GM12878 (cell line): ENCODE measurements around the gene RGL1. TPM values are rescaled to one million over a fixed set of nuclear protein-coding genes. Genes with fewer than 3 reads are reported as not detected.

Experiments
- ATAC-seq: fragments of 200-7000 bp; cut with Tn5 transposase; 3 replicates; pipeline ENCODE4 v1.9.1; 2020; ENCODE audit warnings: mild to moderate bottlenecking, moderate library complexity
- BruUV-seq: library from RNA; stranded (reverse); fragments of 400-500 nt; replicated peaks from 2 replicates; lab custom pipeline; 2021; lab: Mats Ljungman, UMichigan
- CTCF ChIA-PET: fragments of 300-600 bp; sonication (Branson Sonifier 250); formaldehyde crosslinking; extraction: SDS; loops from one replicate; lab custom pipeline; 2021; ENCODE audit warnings: inconsistent platforms; lab: Yijun Ruan, JAX
- POLR2A ChIA-PET: fragments of 350-600 bp; formaldehyde crosslinking; extraction: SDS; loops from one replicate; lab custom pipeline; 2021; ENCODE audit warnings: inconsistent platforms; lab: Charles Lee
- RAD21 ChIA-PET: fragments of 300-600 bp; sonication (Branson Sonifier 250); formaldehyde crosslinking; loops from one replicate; lab custom pipeline; 2023; ENCODE audit warnings: antibody characterized with exemption; ENCODE audit not compliant: unreplicated experiment; lab: Charles Lee
- SMC1A ChIA-PET: fragments of 300-600 bp; sonication (Branson Sonifier 250); formaldehyde crosslinking; loops from one replicate; lab custom pipeline; 2023; ENCODE audit not compliant: unreplicated experiment, uncharacterized antibody; lab: Charles Lee
- DNase-seq: peaks from one replicate; pipeline ENCODE4 v3.0.0-alpha.2; 2011; ENCODE audit warnings: low read depth, low spot score
- FAIRE-seq: peaks from 3 replicates; lab custom pipeline; 2011; peaks lifted over from hg19 to GRCh38; lab: Jason Lieb, UNC
- H2AFZ ChIP-seq: 2 replicates; pipeline ENCODE4 v1.6.0; 2011; ENCODE audit warnings: low read depth, low read length, control low read depth; ENCODE audit not compliant: control insufficient read depth
- H3K27ac ChIP-seq: 2 replicates; pipeline ENCODE4 v1.5.1; 2011; ENCODE audit warnings: control low read depth; ENCODE audit not compliant: control insufficient read depth, insufficient read depth
- H3K27me3 ChIP-seq, 2 experiments: replicated peaks in 1 of 2; 2 replicates each; pipeline versions ENCODE4 v1.6.0 to v1.6.1; 2011; ENCODE audit warnings: low read length in 1 of 2; ENCODE audit not compliant: control insufficient read depth in 2 of 2, insufficient read depth in 2 of 2
- H3K36me3 ChIP-seq, 2 experiments: 2 replicates each; pipeline ENCODE4 v1.5.1; 2011; ENCODE audit warnings: low read length in 1 of 2; ENCODE audit not compliant: control insufficient read depth in 2 of 2, insufficient read depth in 2 of 2
- H3K4me1 ChIP-seq: 2 replicates; pipeline ENCODE4 v1.6.1; 2011; ENCODE audit warnings: mild to moderate bottlenecking, low read length, moderate library complexity, mixed read lengths; ENCODE audit not compliant: control insufficient read depth, insufficient read depth
- H3K4me2 ChIP-seq: 2 replicates; pipeline ENCODE4 v1.6.0; 2011; ENCODE audit warnings: control low read depth; ENCODE audit not compliant: control insufficient read depth, insufficient read depth
- H3K4me3 ChIP-seq: fragments of 200-600 bp; sonication (generic); 2 replicates; pipeline ENCODE4 v1.5.1; 2016
- H3K79me2 ChIP-seq: 2 replicates; pipeline ENCODE4 v1.6.0; 2011; ENCODE audit warnings: low read length; ENCODE audit not compliant: control insufficient read depth, insufficient read depth
- H3K9ac ChIP-seq: 2 replicates; pipeline ENCODE4 v1.8.0; 2011; ENCODE audit warnings: low read length, control low read depth, mixed read lengths; ENCODE audit not compliant: control insufficient read depth, insufficient read depth
- H3K9me3 ChIP-seq: replicated peaks from 3 replicates; pipeline ENCODE4 v1.5.1; 2011; ENCODE audit warnings: mild to moderate bottlenecking, low read length; ENCODE audit not compliant: control insufficient read depth, insufficient read depth
- H4K20me1 ChIP-seq: 2 replicates; pipeline ENCODE4 v1.6.0; 2011; ENCODE audit not compliant: control insufficient read depth, insufficient read depth
- CBX3 ChIP-seq: fragments of 200-600 bp; sonication (generic); IDR thresholded peaks from 2 replicates; pipeline ENCODE4 v1.6.1; 2016; ENCODE audit warnings: low read depth, borderline replicate concordance
- LARP7 ChIP-seq: fragments of 450-650 bp; IDR thresholded peaks from 2 replicates; pipeline ENCODE4 v1.6.1; 2017; ENCODE audit warnings: mild to moderate bottlenecking
- MAX ChIP-seq: IDR thresholded peaks from 2 replicates; pipeline ENCODE4 v1.6.1; 2012; ENCODE audit warnings: low read depth, low read length, improper control_type of control experiment
- MLLT1 ChIP-seq: fragments of 450-650 bp; IDR thresholded peaks from 2 replicates; pipeline ENCODE4 v1.6.1; 2016; ENCODE audit warnings: mild to moderate bottlenecking
- NRF1 ChIP-seq: conservative IDR thresholded peaks from 2 replicates; pipeline ENCODE4 v1.6.1; 2011; ENCODE audit warnings: mild to moderate bottlenecking, low read depth, low read length, improper control_type of control experiment
- SPI1 ChIP-seq: IDR thresholded peaks from 2 replicates; pipeline ENCODE4 v1.6.1; 2011; ENCODE audit warnings: low read depth, mild to moderate bottlenecking, low read length, moderate library complexity, borderline replicate concordance; ENCODE audit not compliant: insufficient read depth
- TARDBP ChIP-seq: IDR thresholded peaks from 2 replicates; pipeline ENCODE4 v1.6.1; 2016; ENCODE audit warnings: borderline replicate concordance
- ZNF24 ChIP-seq: fragments of 450-650 bp; IDR thresholded peaks from 2 replicates; pipeline ENCODE4 v1.6.1; 2017; ENCODE audit warnings: antibody characterized with exemption, mild to moderate bottlenecking
- WGBS: methylation state at CpG from one replicate; pipeline ENCODE4 v1.1.6; 2016; ENCODE audit warnings: low lambda C conversion rate; ENCODE audit not compliant: insufficient replicate concordance, insufficient coverage; ENCODE audit errors: missing lambda C conversion rate; 5-methylcytosine and 5-hydroxymethylcytosine counted together
- in situ Hi-C: fragments of 300-500 bp; cut with MboI; formaldehyde crosslinking; loops from 9 replicates; pipeline ENCODE4 v1.14.3; 2018; ENCODE audit warnings: mixed read lengths
- intact Hi-C: fragments of 100-400 bp; cut with micrococcal nuclease; formaldehyde crosslinking; loops from one replicate; pipeline ENCODE4 v1.14.2; 2022; ENCODE audit not compliant: unreplicated experiment
- polyA plus RNA-seq, 11 experiments: library from polyadenylated mRNA; depleted of rRNA in 4 of 11; unstranded in 6 of 11; stranded (reverse) in 5 of 11; fragments of >200 nt; fragmentation: Nextera tagmentation in 4 of 11; fragmentation: Illumina TruSeq in 1 of 11; extraction: Ambion mirVana in 4 of 11; extraction: Trizol in 1 of 11; gene quantifications; 1 replicate in 1 of 11; 2 replicates in 10 of 11; pipeline versions ENCODE4 v1.2.1 to v1.2.3, GENCODE V29; 2011 to 2016; ENCODE audit warnings: inconsistent platforms in 2 of 11, missing spikeins in 2 of 11, low read depth in 1 of 11
- total RNA-seq, 4 experiments: library from RNA; depleted of rRNA in 3 of 4; stranded (reverse); fragments of >200 nt in 3 of 4; fragmentation: Illumina TruSeq in 1 of 4; extraction: Trizol in 1 of 4; gene quantifications; 2 replicates each; pipeline versions ENCODE4 v1.2.1 to v1.2.3, GENCODE V29; 2013 to 2021

RGL1 gene
- total and polyA plus RNA-seq, 10 of the 15 experiments (the other 5 are each of a cell fraction or from before 2014, with no cell fraction given) = 8.1 to 25.0 (median 19.0) TPM

GRCh38 chr1:183905508-183906113 lies 100.7 kb downstream of the RGL1 start (continued):
- TF ChIP-seq CBX3 (no peak), SPI1 (no peak), LARP7 (no peak), ZNF24 (no peak), TARDBP (no peak), MAX (no peak)

- Histone ChIP-seq H3K9ac (no peak overlapping the region), H3K27ac (no peak overlapping the region), H3K4me1 (peaks cover 38% of the 10 kb centered on the region), H4K20me1 (no peaks in the 10 kb centered on the region), H3K79me2 (peaks cover 2% of the 10 kb centered on the region; the same call in 1 of the 2 replicates), H2AFZ (no peak overlapping the region), H3K4me3 (no peak overlapping the region), H3K27me3 (no peaks in the 10 kb centered on the region), H3K4me2 (no peak overlapping the region), H3K36me3 (peaks cover 17 to 51% of the 10 kb centered on the region in 2 experiments), H3K9me3 (no peaks in the 10 kb centered on the region)
- WGBS = 88% methylated on average over 4 of the region's 4 CpGs
- intact Hi-C loops (no loop called here), in situ Hi-C loops (no loop called here)
- ChIA-PET SMC1A (interaction anchor here (1.0 to 4.0 kb wide), 7 partner anchors 9 to 252 kb away, joined by 3 to 22 read pairs (median 8); no protein-coding TSS in a partner anchor), POLR2A (interaction anchor here (0.6 to 1.8 kb wide), 4 partner anchors 8 to 103 kb away, joined by 3 to 5 read pairs (median 3); no protein-coding TSS in a partner anchor), CTCF (interaction anchor here (0.9 to 1.4 kb wide), 3 partner anchors 9 to 252 kb away, joined by 4 to 7 read pairs (median 4); no protein-coding TSS in a partner anchor), RAD21 (interaction anchor here (0.8 kb wide), 1 partner anchor 222 kb away, joined by 3 read pairs; no protein-coding TSS in a partner anchor)
- ATAC-seq (no peak), DNase-seq (no peak), FAIRE-seq (no peak)
- no TSS peak for BruUV-seq
- TF ChIP-seq NRF1 (no peak), MLLT1 (no peak)
Measured at GRCh38 chr1:183907070-183907469, 102.2 kb downstream of the RGL1 start.
